Psoas muscle (tissue), 8 donors: ENCODE data around the gene CNOT6L. TPM values are rescaled to one million over a fixed set of nuclear protein-coding genes. Genes with fewer than 3 reads are reported as not detected.

Experiments used
- ATAC-seq, 4 donors: fragments of 200-7000 bp; cut with Tn5 transposase; one replicate each; pipeline ENCODE4 v1.9.1; 2020; ENCODE audit warnings: moderate library complexity in 3 of 4, mild to moderate bottlenecking in 2 of 4
- DNase-seq, 2 donors: peaks; one replicate each; pipeline ENCODE4 v3.0.0-alpha.2; 2020
- H3K27ac ChIP-seq: fragments of 200-600 bp; one replicate; pipeline ENCODE4 v1.8.0; 2022
- H3K27me3 ChIP-seq, 3 donors: fragments of 200-600 bp in 1 of 3; one replicate each; pipeline versions ENCODE4 v1.6.1 to v1.8.0; 2013 to 2022; ENCODE audit warnings: low read length in 2 of 3, mild to moderate bottlenecking in 2 of 3, moderate library complexity in 1 of 3; ENCODE audit not compliant: insufficient read depth in 3 of 3
- H3K36me3 ChIP-seq, 2 donors: fragments of 200-600 bp in 1 of 2; one replicate each; pipeline versions ENCODE4 v1.6.1 to v1.8.0; 2013 to 2022; ENCODE audit warnings: low read depth in 1 of 2, mild to moderate bottlenecking in 1 of 2, moderate library complexity in 1 of 2; ENCODE audit not compliant: insufficient read depth in 1 of 2
- H3K4me1 ChIP-seq: fragments of 200-600 bp; one replicate; pipeline ENCODE4 v1.8.0; 2022
- H3K4me3 ChIP-seq: fragments of 200-600 bp; one replicate; pipeline ENCODE4 v1.8.0; 2022; ENCODE audit warnings: mild to moderate bottlenecking
- H3K9me3 ChIP-seq: fragments of 200-600 bp; one replicate; pipeline ENCODE4 v1.8.0; 2022
- CTCF ChIP-seq: fragments of 200-600 bp; IDR thresholded peaks from one replicate; pipeline ENCODE4 v1.8.0; 2022; ENCODE audit warnings: antibody characterized with exemption
- whole genome bisulfite sequencing, 3 donors: extraction: QIAGEN DNeasy Blood & Tissue Kit; methylation state at CpG; one replicate each; pipeline versions ENCODE4 v1.1.6 to v1.1.7; 2013; 5-methylcytosine and 5-hydroxymethylcytosine counted together
- intact Hi-C, 2 donors: fragments of 100-400 bp; cut with DNase I; formaldehyde crosslinking; loops; one replicate each; pipeline versions ENCODE4 v1.11.0 to v1.14.2; 2022
- polyA plus RNA-seq, 3 donors: library from polyadenylated mRNA; stranded (reverse); fragments of 200-250 nt; gene quantifications; one replicate each; pipeline ENCODE4 v1.2.3, GENCODE V29; 2013
- total RNA-seq, 4 donors: library from RNA; stranded (reverse); fragmentation: NEBNext Ultra II Directional in 2 of 4; extraction: Animal tissue kit (Norgen Biotek cat#: 25700) in 2 of 4; gene quantifications; one replicate each; pipeline versions ENCODE4 v1.2.1 to v1.2.4, GENCODE V29; 2021 to 2023
- donor health status: healthy with polysubstance abuse.
- donor health status: DM: no; HTN: no; CAD: no; lungs with moderate emphysema.
- donor health status: Bipolar disorder and iron deficiency.
- donor health status: healthy.
- donor health status: DM: yes; HTN: yes; CAD: no.
- donor health status: DM: no; HTN: no; CAD: no.
- donor health status: DM: no; HTN: no; CAD: no.
- donor health status: DM: yes; HTN: yes; CAD: no.

CNOT6L gene
- total and polyA plus RNA-seq, 7 donors, result 2.6 to 23.3 (median 18.0) TPM

GRCh38 chr4:77827343-77827742 lies 8.2 kb upstream of the CNOT6L start:
- H3K36me3 ChIP-seq, result no peaks in the 10 kb centered on the region
- no peak overlapping the region for H3K4me3 ChIP-seq
- H3K27ac ChIP-seq, result no peak overlapping the region
- intact Hi-C loops, result no loop called here
- H3K27me3 ChIP-seq, result no peaks in the 10 kb centered on the region
- DNase-seq, result no peak
- no peaks in the 10 kb centered on the region for H3K9me3 ChIP-seq
- peaks cover 5% of the 10 kb centered on the region for H3K4me1 ChIP-seq
- no peak for ATAC-seq
- TF ChIP-seq CTCF, result no peak

GRCh38 chr4:77826275-77826674 lies 7.1 kb upstream of the CNOT6L start:
- Histone ChIP-seq H3K4me3 (no peak overlapping the region), H3K27me3 (no peaks in the 10 kb centered on the region), H3K4me1 (peaks cover 15% of the 10 kb centered on the region), H3K9me3 (no peaks in the 10 kb centered on the region), H3K27ac (no peak overlapping the region), H3K36me3 (no peaks in the 10 kb centered on the region)
- ATAC-seq (no peak), DNase-seq (no peak)
- TF ChIP-seq CTCF, result no peak
- intact Hi-C loops, result no loop called here
- 80 to 86% (median 81%) methylated on average over 6 of the region's 6 CpGs for WGBS, 3 donors

GRCh38 chr4:77821775-77822174 lies 2.6 kb upstream of the CNOT6L start:
- H3K27me3 ChIP-seq, result no peaks in the 10 kb centered on the region
- H3K36me3 ChIP-seq, result no peaks in the 10 kb centered on the region
- intact Hi-C loops, result loop anchor here (5.0 kb wide), 2 partner anchors 36 to 44 kb away; no protein-coding TSS in a partner anchor
- ATAC-seq, result no peak
- no peak for TF ChIP-seq CTCF
- 19 to 58% (median 29%) methylated on average over 1 of the region's 1 CpG for WGBS, 3 donors
- H3K27ac ChIP-seq, result peak overlapping the region; percentile 96
- no peak for DNase-seq
- H3K9me3 ChIP-seq, result no peaks in the 10 kb centered on the region
- peaks cover 33% of the 10 kb centered on the region for H3K4me1 ChIP-seq
- H3K4me3 ChIP-seq, result peak overlapping the region; percentile 86

- TF ChIP-seq CTCF, result no peak
- DNase-seq (no peak), ATAC-seq (no peak)
- no peaks in the 10 kb centered on the region for H3K27me3 ChIP-seq
- H3K4me3 ChIP-seq, result peak overlapping the region; percentile 86
- no peaks in the 10 kb centered on the region for H3K9me3 ChIP-seq
- no peaks in the 10 kb centered on the region for H3K36me3 ChIP-seq
- intact Hi-C loops, result loop anchor here (1.0 to 5.0 kb wide), 3 partner anchors 36 to 44 kb away; partner anchors contain the start of gene MRPL1 (in 1 of the 2)
- peaks cover 42% of the 10 kb centered on the region for H3K4me1 ChIP-seq
- 3 to 7% (median 4%) methylated on average over 14 of the region's 14 CpGs for WGBS, 3 donors
- peak overlapping the region; percentile 96 for H3K27ac ChIP-seq
Observed at GRCh38 chr4:77820649-77821561, 1.7 kb upstream of the CNOT6L start.
